HCT116 (cell line): ENCODE results near the gene AGBL1. TPM values are rescaled to one million over a fixed set of nuclear protein-coding genes. Genes with fewer than 3 reads are reported as not detected.

ENCODE experiments used
- ATAC-seq: fragments of 200-7000 bp; cut with Tn5 transposase; 2 replicates; pipeline ENCODE4 v1.9.1; 2020; ENCODE audit warnings: mild to moderate bottlenecking, moderate library complexity
- BruUV-seq: library from RNA; stranded (reverse); fragments of 400-500 nt; replicated peaks from 2 replicates; lab custom pipeline; 2021; lab: Mats Ljungman, UMichigan
- CTCF ChIA-PET: fragments of 300-600 bp; sonication (Branson Sonifier 250); formaldehyde crosslinking; loops from one replicate; lab custom pipeline; 2021; ENCODE audit warnings: antibody characterized with exemption; lab: Charles Lee
- POLR2A ChIA-PET: fragments of 300-600, 350-600 bp; sonication (Branson Sonifier 250); formaldehyde crosslinking; loops from one replicate; lab custom pipeline; 2021; ENCODE audit warnings: antibody characterized with exemption; lab: Charles Lee
- RAD21 ChIA-PET, 2 experiments: fragments of 300-600 bp; sonication (Branson Sonifier 250); formaldehyde crosslinking; loops; one replicate each; lab custom pipeline; 2023; ENCODE audit warnings: low total read pairs in 2 of 2; ENCODE audit not compliant: uncharacterized antibody in 2 of 2, unreplicated experiment in 2 of 2, low non-redundant PET in 1 of 2; lab: Charles Lee
- DNase-seq: peaks from one replicate; pipeline ENCODE4 v3.0.0-alpha.2; 2010; ENCODE audit warnings: low read depth, low spot score
- H2AFZ ChIP-seq: fragments of 200-600 bp; shearing (Covaris generic), sonication (generic); 2 replicates; pipeline ENCODE4 v1.6.1; 2017; ENCODE audit warnings: low read depth, mixed run types, mixed read lengths, antibody characterized with exemption, low read length; ENCODE audit not compliant: poor library complexity, severe bottlenecking
- H3K27ac ChIP-seq: 2 replicates; pipeline ENCODE4 v1.5.1; 2012; ENCODE audit warnings: low read depth, low read length
- H3K27me3 ChIP-seq: fragments of 200-600 bp; sonication (generic); 2 replicates; pipeline ENCODE4 v1.6.1; 2016; ENCODE audit warnings: mixed run types, low read length, mixed read lengths; ENCODE audit not compliant: insufficient read depth
- H3K36me3 ChIP-seq, 2 experiments: fragments of 200-500 bp in 1 of 2; fragments of 200-600 bp in 1 of 2; sonication (Bioruptor generic) in 1 of 2; sonication (generic) in 1 of 2; 2 replicates each; pipeline versions ENCODE4 v1.5.1 to v1.6.1; 2014 to 2016; ENCODE audit warnings: low read length in 2 of 2, inconsistent platforms in 1 of 2, mixed read lengths in 1 of 2, mixed run types in 1 of 2; ENCODE audit not compliant: insufficient read depth in 2 of 2, control insufficient read depth in 1 of 2
- H3K4me1 ChIP-seq, 2 experiments: fragments of 200-600 bp in 1 of 2; sonication (generic) in 1 of 2; 2 replicates each; pipeline versions ENCODE4 v1.5.1 to v1.6.1; 2012 to 2017; ENCODE audit warnings: low read length in 2 of 2, inconsistent platforms in 1 of 2, mild to moderate bottlenecking in 1 of 2, mixed read lengths in 1 of 2, mixed run types in 1 of 2, moderate library complexity in 1 of 2; ENCODE audit not compliant: insufficient read depth in 2 of 2, control insufficient read depth in 1 of 2
- H3K4me2 ChIP-seq: fragments of 200-600 bp; sonication (generic); 2 replicates; pipeline ENCODE4 v1.6.1; 2017; ENCODE audit warnings: mixed run types, low read length, mixed read lengths
- H3K4me3 ChIP-seq, 2 experiments: fragments of 200-600 bp in 1 of 2; sonication (generic) in 1 of 2; replicated peaks in 1 of 2; 2 replicates each; pipeline ENCODE4 v1.5.1; 2011 to 2016; ENCODE audit warnings: low read length in 2 of 2, control low read depth in 1 of 2, low read depth in 1 of 2, mild to moderate bottlenecking in 1 of 2, mixed read lengths in 1 of 2, mixed run types in 1 of 2
- H3K79me2 ChIP-seq: fragments of 200-600 bp; sonication (generic); 2 replicates; pipeline ENCODE4 v1.6.1; 2017; ENCODE audit warnings: mild to moderate bottlenecking, mixed run types, low read length, moderate library complexity, mixed read lengths; ENCODE audit not compliant: insufficient read depth
- H3K9ac ChIP-seq: fragments of 200-600 bp; sonication (generic); 2 replicates; pipeline ENCODE4 v1.6.1; 2016; ENCODE audit warnings: low read length, mixed read lengths
- H3K9me2 ChIP-seq: fragments of 200-600 bp; sonication (generic), shearing (Covaris generic); 2 replicates; pipeline ENCODE4 v1.6.1; 2017; ENCODE audit warnings: mixed run types, mild to moderate bottlenecking, moderate library complexity; ENCODE audit not compliant: insufficient read depth
- H3K9me3 ChIP-seq, 2 experiments: fragments of 200-500 bp in 1 of 2; fragments of 200-600 bp in 1 of 2; sonication (Bioruptor generic) in 1 of 2; sonication (generic) in 1 of 2; 2 replicates each; pipeline ENCODE4 v1.6.1; 2014 to 2017; ENCODE audit warnings: low read length in 2 of 2, mixed read lengths in 2 of 2, inconsistent platforms in 1 of 2, low read depth in 1 of 2, mild to moderate bottlenecking in 1 of 2, mixed run types in 1 of 2, moderate library complexity in 1 of 2; ENCODE audit not compliant: control insufficient read depth in 1 of 2, insufficient read depth in 1 of 2
- H4K20me1 ChIP-seq: fragments of 200-600 bp; sonication (generic), shearing (Covaris generic); 2 replicates; pipeline ENCODE4 v1.6.1; 2017; ENCODE audit warnings: mixed run types, mild to moderate bottlenecking, moderate library complexity; ENCODE audit not compliant: insufficient read depth
- CBX3 ChIP-seq: IDR thresholded peaks from 2 replicates; pipeline ENCODE4 v1.6.1; 2012; ENCODE audit warnings: low read depth
- CEBPB ChIP-seq: IDR thresholded peaks from 2 replicates; pipeline ENCODE4 v1.6.1; 2012; ENCODE audit warnings: low read depth
- EGR1 ChIP-seq: IDR thresholded peaks from 2 replicates; pipeline ENCODE4 v1.6.1; 2012; ENCODE audit warnings: low read depth
- EZH2phosphoT487 ChIP-seq: fragments of 200-600 bp; IDR thresholded peaks from 2 replicates; pipeline ENCODE4 v1.6.1; 2018; ENCODE audit warnings: antibody characterized with exemption, borderline replicate concordance
- RAD21 ChIP-seq: IDR thresholded peaks from 2 replicates; pipeline ENCODE4 v1.6.1; 2012; ENCODE audit warnings: low read depth, mild to moderate bottlenecking
- SP1 ChIP-seq: IDR thresholded peaks from 2 replicates; pipeline ENCODE4 v1.6.1; 2012; ENCODE audit warnings: low read depth
- SRF ChIP-seq: IDR thresholded peaks from 2 replicates; pipeline ENCODE4 v1.6.1; 2012; ENCODE audit warnings: low read depth
- TCF7L2 ChIP-seq: IDR thresholded peaks from 2 replicates; pipeline ENCODE4 v1.7.0; 2011; ENCODE audit warnings: borderline replicate concordance, inconsistent platforms; ENCODE audit not compliant: insufficient read depth, insufficient read length; ENCODE audit errors: extremely low read depth
- YY1 ChIP-seq: IDR thresholded peaks from 2 replicates; pipeline ENCODE4 v1.6.1; 2011; ENCODE audit warnings: low read length, low read depth, moderate library complexity, mild to moderate bottlenecking; ENCODE audit not compliant: insufficient replicate concordance; ENCODE audit errors: extremely low read depth
- ZFX ChIP-seq: fragments of 450-650 bp; IDR thresholded peaks from 2 replicates; pipeline ENCODE4 v1.6.1; 2017
- ZNF274 ChIP-seq: fragments of 200-500 bp; sonication (Bioruptor generic); IDR thresholded peaks from 2 replicates; pipeline ENCODE4 v1.6.1; 2014; ENCODE audit warnings: mild to moderate bottlenecking, low read depth, low read length, inconsistent platforms
- intact Hi-C: fragments of 100-400 bp; cut with micrococcal nuclease; formaldehyde crosslinking; loops from 2 replicates; pipeline ENCODE4 v1.10.0; 2022
- total RNA-seq: library from RNA; stranded (reverse); gene quantifications from one replicate; pipeline ENCODE4 v1.2.1, GENCODE V29; 2021; ENCODE audit not compliant: unreplicated experiment
- TF ChIP-seq, protein P1 (sequence below): IDR thresholded peaks from 2 replicates; pipeline ENCODE4 v1.6.1; 2012; ENCODE audit warnings: low read depth
- TF ChIP-seq, protein P2 (sequence below): IDR thresholded peaks from 2 replicates; pipeline ENCODE4 v1.6.1; 2011; ENCODE audit warnings: mild to moderate bottlenecking, low read length, moderate library complexity; ENCODE audit not compliant: insufficient replicate concordance; ENCODE audit errors: extremely low read depth
- TF ChIP-seq, protein P3 (sequence below): IDR thresholded peaks from 2 replicates; pipeline ENCODE4 v1.6.1; 2012
- TF ChIP-seq, protein P4 (sequence below), 3 experiments: fragments of 200-600 bp in 1 of 3; sonication (generic) in 1 of 3; IDR thresholded peaks in 2 of 3; conservative IDR thresholded peaks in 1 of 3; 2 replicates each; pipeline ENCODE4 v1.5.1; 2012 to 2017; ENCODE audit warnings: low read depth in 2 of 3, low read length in 2 of 3, antibody characterized with exemption in 1 of 3, borderline replicate concordance in 1 of 3, control low read depth in 1 of 3, mild to moderate bottlenecking in 1 of 3, mixed read lengths in 1 of 3, mixed run types in 1 of 3, moderate library complexity in 1 of 3; ENCODE audit not compliant: insufficient read depth in 1 of 3

Gene AGBL1
- total RNA-seq, 1 experiment from 2014 or later, result not detected

DNA sequence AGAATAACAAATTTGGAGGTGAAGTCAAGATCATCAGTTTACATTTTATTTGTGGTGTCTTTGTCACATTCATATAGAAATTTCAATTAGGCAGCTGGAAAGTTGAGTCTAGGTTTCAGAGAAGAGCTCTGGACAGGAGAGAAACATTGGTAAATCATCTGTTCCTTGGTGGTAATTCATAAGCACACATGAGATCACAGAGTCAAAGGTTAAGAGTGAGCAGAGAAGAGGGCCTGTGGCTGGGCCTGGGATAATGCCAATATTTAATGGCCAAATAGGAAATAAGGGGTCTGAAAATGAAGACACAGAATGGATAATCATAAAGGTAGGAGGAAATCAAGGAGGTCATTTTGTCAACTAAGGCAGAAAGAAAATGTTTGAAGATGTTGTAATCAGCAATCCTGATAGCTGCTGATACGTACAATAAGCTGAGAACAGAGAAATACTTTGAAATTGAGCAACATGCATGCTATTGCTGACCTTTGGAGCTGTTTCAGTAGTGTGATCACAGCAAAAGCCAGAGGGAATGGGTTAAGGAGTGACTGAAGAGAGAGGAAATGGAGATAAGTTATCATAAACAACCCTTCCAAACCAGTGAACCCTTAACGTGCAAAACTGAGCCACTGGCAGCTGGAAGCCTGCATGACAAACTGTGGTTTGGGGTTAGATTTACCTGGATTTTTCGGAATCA lies 692.8 kb downstream of the AGBL1 start:
- Histone ChIP-seq H3K4me3 (no peak overlapping the region), H3K36me3 (no peaks in the 10 kb centered on the region), H3K9ac (no peak overlapping the region), H3K79me2 (no peaks in the 10 kb centered on the region), H4K20me1 (no peaks in the 10 kb centered on the region), H2AFZ (no peak overlapping the region), H3K4me1 (no peaks in the 10 kb centered on the region), H3K27me3 (no peaks in the 10 kb centered on the region), H3K9me2 (no peaks in the 10 kb centered on the region), H3K4me2 (no peak overlapping the region), H3K9me3 (peaks cover 6 to 12% of the 10 kb centered on the region in 2 experiments; a peak in 2 of 4 replicates), H3K27ac (no peak overlapping the region)
- ChIA-PET RAD21 (no interaction called here), POLR2A (no interaction called here), CTCF (no interaction called here)
- intact Hi-C loops, result no loop called here
- TF ChIP-seq, protein P1, sequence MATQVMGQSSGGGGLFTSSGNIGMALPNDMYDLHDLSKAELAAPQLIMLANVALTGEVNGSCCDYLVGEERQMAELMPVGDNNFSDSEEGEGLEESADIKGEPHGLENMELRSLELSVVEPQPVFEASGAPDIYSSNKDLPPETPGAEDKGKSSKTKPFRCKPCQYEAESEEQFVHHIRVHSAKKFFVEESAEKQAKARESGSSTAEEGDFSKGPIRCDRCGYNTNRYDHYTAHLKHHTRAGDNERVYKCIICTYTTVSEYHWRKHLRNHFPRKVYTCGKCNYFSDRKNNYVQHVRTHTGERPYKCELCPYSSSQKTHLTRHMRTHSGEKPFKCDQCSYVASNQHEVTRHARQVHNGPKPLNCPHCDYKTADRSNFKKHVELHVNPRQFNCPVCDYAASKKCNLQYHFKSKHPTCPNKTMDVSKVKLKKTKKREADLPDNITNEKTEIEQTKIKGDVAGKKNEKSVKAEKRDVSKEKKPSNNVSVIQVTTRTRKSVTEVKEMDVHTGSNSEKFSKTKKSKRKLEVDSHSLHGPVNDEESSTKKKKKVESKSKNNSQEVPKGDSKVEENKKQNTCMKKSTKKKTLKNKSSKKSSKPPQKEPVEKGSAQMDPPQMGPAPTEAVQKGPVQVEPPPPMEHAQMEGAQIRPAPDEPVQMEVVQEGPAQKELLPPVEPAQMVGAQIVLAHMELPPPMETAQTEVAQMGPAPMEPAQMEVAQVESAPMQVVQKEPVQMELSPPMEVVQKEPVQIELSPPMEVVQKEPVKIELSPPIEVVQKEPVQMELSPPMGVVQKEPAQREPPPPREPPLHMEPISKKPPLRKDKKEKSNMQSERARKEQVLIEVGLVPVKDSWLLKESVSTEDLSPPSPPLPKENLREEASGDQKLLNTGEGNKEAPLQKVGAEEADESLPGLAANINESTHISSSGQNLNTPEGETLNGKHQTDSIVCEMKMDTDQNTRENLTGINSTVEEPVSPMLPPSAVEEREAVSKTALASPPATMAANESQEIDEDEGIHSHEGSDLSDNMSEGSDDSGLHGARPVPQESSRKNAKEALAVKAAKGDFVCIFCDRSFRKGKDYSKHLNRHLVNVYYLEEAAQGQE, result no peak
- TF ChIP-seq YY1, result no peak
- no peak for TF ChIP-seq EZH2phosphoT487
- TF ChIP-seq ZFX, result no peak
- TF ChIP-seq SP1, result no peak
- TF ChIP-seq, protein P2, sequence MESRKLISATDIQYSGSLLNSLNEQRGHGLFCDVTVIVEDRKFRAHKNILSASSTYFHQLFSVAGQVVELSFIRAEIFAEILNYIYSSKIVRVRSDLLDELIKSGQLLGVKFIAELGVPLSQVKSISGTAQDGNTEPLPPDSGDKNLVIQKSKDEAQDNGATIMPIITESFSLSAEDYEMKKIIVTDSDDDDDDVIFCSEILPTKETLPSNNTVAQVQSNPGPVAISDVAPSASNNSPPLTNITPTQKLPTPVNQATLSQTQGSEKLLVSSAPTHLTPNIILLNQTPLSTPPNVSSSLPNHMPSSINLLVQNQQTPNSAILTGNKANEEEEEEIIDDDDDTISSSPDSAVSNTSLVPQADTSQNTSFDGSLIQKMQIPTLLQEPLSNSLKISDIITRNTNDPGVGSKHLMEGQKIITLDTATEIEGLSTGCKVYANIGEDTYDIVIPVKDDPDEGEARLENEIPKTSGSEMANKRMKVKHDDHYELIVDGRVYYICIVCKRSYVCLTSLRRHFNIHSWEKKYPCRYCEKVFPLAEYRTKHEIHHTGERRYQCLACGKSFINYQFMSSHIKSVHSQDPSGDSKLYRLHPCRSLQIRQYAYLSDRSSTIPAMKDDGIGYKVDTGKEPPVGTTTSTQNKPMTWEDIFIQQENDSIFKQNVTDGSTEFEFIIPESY, result no peak
- no peak for TF ChIP-seq EGR1
- TF ChIP-seq CEBPB, result no peak
- TF ChIP-seq ZNF274, result no peak
- TF ChIP-seq RAD21, result no peak
- TF ChIP-seq SRF, result no peak
- no peak for TF ChIP-seq CBX3
- TF ChIP-seq, protein P3, sequence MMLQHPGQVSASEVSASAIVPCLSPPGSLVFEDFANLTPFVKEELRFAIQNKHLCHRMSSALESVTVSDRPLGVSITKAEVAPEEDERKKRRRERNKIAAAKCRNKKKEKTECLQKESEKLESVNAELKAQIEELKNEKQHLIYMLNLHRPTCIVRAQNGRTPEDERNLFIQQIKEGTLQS, result no peak
- TF ChIP-seq, protein P4, sequence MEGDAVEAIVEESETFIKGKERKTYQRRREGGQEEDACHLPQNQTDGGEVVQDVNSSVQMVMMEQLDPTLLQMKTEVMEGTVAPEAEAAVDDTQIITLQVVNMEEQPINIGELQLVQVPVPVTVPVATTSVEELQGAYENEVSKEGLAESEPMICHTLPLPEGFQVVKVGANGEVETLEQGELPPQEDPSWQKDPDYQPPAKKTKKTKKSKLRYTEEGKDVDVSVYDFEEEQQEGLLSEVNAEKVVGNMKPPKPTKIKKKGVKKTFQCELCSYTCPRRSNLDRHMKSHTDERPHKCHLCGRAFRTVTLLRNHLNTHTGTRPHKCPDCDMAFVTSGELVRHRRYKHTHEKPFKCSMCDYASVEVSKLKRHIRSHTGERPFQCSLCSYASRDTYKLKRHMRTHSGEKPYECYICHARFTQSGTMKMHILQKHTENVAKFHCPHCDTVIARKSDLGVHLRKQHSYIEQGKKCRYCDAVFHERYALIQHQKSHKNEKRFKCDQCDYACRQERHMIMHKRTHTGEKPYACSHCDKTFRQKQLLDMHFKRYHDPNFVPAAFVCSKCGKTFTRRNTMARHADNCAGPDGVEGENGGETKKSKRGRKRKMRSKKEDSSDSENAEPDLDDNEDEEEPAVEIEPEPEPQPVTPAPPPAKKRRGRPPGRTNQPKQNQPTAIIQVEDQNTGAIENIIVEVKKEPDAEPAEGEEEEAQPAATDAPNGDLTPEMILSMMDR (IDR thresholded peaks at IDR 0.05 in 2 of 3, conservative IDR thresholded peaks at IDR 0.05 in 1 of 3; ENCODE audit: borderline replicate concordance in 1 of 3, insufficient read depth in 1 of 3, low read depth in 2 of 3, low read length in 2 of 3), result no peak
- no peak for TF ChIP-seq TCF7L2
- DNase-seq, result no peak
- ATAC-seq, result no peak
- no TSS peak for BruUV-seq
